ENCODE results near the gene ABI2. TPM values are rescaled to one million over a fixed set of nuclear protein-coding genes. Genes with fewer than 3 reads are reported as not detected.

The ABI2 gene
- total RNA-seq, 3 donors from 2014 or later (not counting 1 experiment from before 2014, with no cell fraction given): 20.7 to 23.6 (median 21.0) TPM

DNA sequence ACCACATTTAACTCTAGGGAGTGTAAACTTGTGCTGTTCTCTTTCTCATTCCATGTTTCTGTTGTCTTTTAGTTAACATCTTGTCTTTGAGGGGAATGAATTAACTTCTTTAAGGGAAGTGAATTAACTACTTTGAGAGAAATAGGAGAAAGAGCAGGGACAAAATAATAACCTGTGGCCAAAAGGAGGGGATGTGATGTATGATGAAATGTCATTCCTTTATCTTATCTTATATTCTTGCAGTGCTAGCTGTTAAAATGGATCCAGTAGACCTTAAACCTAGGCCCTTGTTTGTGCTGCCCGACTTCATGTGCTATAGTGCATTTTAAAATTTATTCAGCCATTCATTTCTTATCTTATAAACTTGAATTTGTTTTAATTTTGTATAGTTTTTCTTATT is 18.4 kb downstream of the ABI2 start:
- intact Hi-C loops (cut with micrococcal nuclease): no loop called here
- Histone ChIP-seq H3K27ac (ENCODE audit: low read length) (no peak overlapping the region), H3K27me3 (ENCODE audit: control insufficient read depth, insufficient read depth, low read length) (no peaks in the 10 kb centered on the region), H3K36me3 (ENCODE audit: control insufficient read depth, insufficient read depth, low read length) (peaks cover 2% of the 10 kb centered on the region), H3K4me3 (ENCODE audit: low read length) (no peak overlapping the region), H3K4me1 (ENCODE audit: control insufficient read depth, insufficient read depth, low read length) (no peaks in the 10 kb centered on the region), H3K9me3 (ENCODE audit: control insufficient read depth, insufficient read depth, low read length) (no peaks in the 10 kb centered on the region)
- Mint-ChIP-seq H3K9me3 (no peaks in the 10 kb centered on the region), H3K4me3 (no peak overlapping the region), H3K36me3 (no peaks in the 10 kb centered on the region), H3K4me1 (peaks cover 7 to 11% of the 10 kb centered on the region in 2 donors), H3K27me3 (ENCODE audit: low read depth in 2 of 2) (no peaks in the 10 kb centered on the region), H3K27ac (no peak overlapping the region)
- TF ChIP-seq, protein P1, sequence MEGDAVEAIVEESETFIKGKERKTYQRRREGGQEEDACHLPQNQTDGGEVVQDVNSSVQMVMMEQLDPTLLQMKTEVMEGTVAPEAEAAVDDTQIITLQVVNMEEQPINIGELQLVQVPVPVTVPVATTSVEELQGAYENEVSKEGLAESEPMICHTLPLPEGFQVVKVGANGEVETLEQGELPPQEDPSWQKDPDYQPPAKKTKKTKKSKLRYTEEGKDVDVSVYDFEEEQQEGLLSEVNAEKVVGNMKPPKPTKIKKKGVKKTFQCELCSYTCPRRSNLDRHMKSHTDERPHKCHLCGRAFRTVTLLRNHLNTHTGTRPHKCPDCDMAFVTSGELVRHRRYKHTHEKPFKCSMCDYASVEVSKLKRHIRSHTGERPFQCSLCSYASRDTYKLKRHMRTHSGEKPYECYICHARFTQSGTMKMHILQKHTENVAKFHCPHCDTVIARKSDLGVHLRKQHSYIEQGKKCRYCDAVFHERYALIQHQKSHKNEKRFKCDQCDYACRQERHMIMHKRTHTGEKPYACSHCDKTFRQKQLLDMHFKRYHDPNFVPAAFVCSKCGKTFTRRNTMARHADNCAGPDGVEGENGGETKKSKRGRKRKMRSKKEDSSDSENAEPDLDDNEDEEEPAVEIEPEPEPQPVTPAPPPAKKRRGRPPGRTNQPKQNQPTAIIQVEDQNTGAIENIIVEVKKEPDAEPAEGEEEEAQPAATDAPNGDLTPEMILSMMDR (IDR thresholded peaks at IDR 0.05): no peak
- DNase-seq (no peak), ATAC-seq (no peak)
- WGBS (ENCODE audit: insufficient coverage): 100% methylated on average over 1 of the region's 1 CpG

DNA sequence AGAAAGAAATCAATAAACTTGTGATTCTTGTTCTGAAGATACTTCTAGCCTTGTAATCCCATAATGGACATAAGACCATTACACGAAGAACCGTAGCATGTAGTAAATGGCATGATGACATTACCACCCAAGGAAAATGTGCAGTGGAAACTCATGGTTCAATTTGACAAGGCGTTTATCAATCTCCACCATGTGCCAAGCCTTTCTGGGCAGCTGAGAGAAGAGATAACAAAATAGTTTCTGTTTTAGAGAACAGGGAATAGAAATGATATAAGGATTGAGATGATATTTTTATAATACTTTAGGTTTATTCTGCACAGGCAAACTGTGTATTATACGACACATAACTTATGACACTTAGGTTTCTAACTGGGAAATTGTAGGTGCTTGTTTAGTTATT is 19.2 kb downstream of the ABI2 start:
- H3K36me3 Mint-ChIP-seq: no peaks in the 10 kb centered on the region
- no peaks in the 10 kb centered on the region for H3K9me3 Mint-ChIP-seq
- H3K36me3 ChIP-seq (ENCODE audit: control insufficient read depth, insufficient read depth, low read length): peaks cover 2% of the 10 kb centered on the region
- intact Hi-C loops (cut with micrococcal nuclease): no loop called here
- no peak overlapping the region for H3K4me3 Mint-ChIP-seq
- H3K27me3 ChIP-seq (ENCODE audit: control insufficient read depth, insufficient read depth, low read length): no peaks in the 10 kb centered on the region
- H3K4me3 ChIP-seq (ENCODE audit: low read length): no peak overlapping the region
- H3K9me3 ChIP-seq (ENCODE audit: control insufficient read depth, insufficient read depth, low read length): no peaks in the 10 kb centered on the region
- H3K27ac Mint-ChIP-seq: no peak overlapping the region
- H3K4me1 Mint-ChIP-seq: peaks cover 7 to 11% of the 10 kb centered on the region in 2 donors
- H3K4me1 ChIP-seq (ENCODE audit: control insufficient read depth, insufficient read depth, low read length): no peaks in the 10 kb centered on the region
- TF ChIP-seq, protein P1 (IDR thresholded peaks at IDR 0.05): no peak
- no peaks in the 10 kb centered on the region for H3K27me3 Mint-ChIP-seq (ENCODE audit: low read depth in 2 of 2)
- DNase-seq (no peak), ATAC-seq (no peak)
- 77% methylated on average over 4 of the region's 4 CpGs for WGBS (ENCODE audit: insufficient coverage)
- H3K27ac ChIP-seq (ENCODE audit: low read length): no peak overlapping the region

GRCh38 chr2:203352604-203353255 is 24.5 kb downstream of the ABI2 start:
- TF ChIP-seq, protein P1 (IDR thresholded peaks at IDR 0.05): no peak
- no peak overlapping the region for H3K27ac Mint-ChIP-seq
- DNase-seq (no peak), ATAC-seq (no peak)
- 83% methylated on average over 1 of the region's 5 CpGs for WGBS (ENCODE audit: insufficient coverage)
- intact Hi-C loops (cut with micrococcal nuclease): no loop called here
- Histone ChIP-seq H3K4me3 (ENCODE audit: low read length) (no peak overlapping the region), H3K27me3 (ENCODE audit: control insufficient read depth, insufficient read depth, low read length) (no peaks in the 10 kb centered on the region), H3K4me1 (ENCODE audit: control insufficient read depth, insufficient read depth, low read length) (no peaks in the 10 kb centered on the region), H3K36me3 (ENCODE audit: control insufficient read depth, insufficient read depth, low read length) (no peaks in the 10 kb centered on the region), H3K9me3 (ENCODE audit: control insufficient read depth, insufficient read depth, low read length) (no peaks in the 10 kb centered on the region), H3K27ac (ENCODE audit: low read length) (no peak overlapping the region)
- H3K4me3 Mint-ChIP-seq: no peak overlapping the region
- peaks cover 0 to 5% of the 10 kb centered on the region in 2 donors for H3K4me1 Mint-ChIP-seq
- no peaks in the 10 kb centered on the region for H3K27me3 Mint-ChIP-seq (ENCODE audit: low read depth in 2 of 2)
- no peaks in the 10 kb centered on the region for H3K9me3 Mint-ChIP-seq
- no peaks in the 10 kb centered on the region for H3K36me3 Mint-ChIP-seq

DNA sequence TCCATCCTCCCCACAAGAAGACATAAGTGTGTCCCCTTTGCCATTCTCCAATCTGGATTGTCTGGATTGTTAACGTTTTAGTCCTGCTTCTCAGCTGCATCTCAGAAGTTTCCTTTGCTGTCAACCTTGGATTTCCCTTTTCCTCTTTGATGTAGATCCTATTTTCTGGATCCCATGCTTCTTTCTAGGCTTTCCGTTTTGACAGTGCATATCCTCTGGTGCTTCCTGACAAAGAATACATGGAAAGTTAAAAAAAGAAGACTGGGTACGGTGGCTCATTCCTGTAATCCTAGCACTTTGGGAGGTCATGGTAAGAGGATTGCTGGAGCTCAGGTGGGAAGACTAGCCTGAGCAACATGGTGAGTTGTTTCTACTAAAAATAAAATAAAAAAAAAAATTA is 26.8 kb downstream of the ABI2 start:
- no peaks in the 10 kb centered on the region for H3K36me3 ChIP-seq (ENCODE audit: control insufficient read depth, insufficient read depth, low read length)

More for the DNA sequence above, 26.8 kb downstream of the ABI2 start:
- H3K4me1 ChIP-seq (ENCODE audit: control insufficient read depth, insufficient read depth, low read length): no peaks in the 10 kb centered on the region
- no peaks in the 10 kb centered on the region for H3K36me3 Mint-ChIP-seq
- no peak overlapping the region for H3K27ac ChIP-seq (ENCODE audit: low read length)
- no peaks in the 10 kb centered on the region for H3K9me3 ChIP-seq (ENCODE audit: control insufficient read depth, insufficient read depth, low read length)
- WGBS (ENCODE audit: insufficient coverage): 96% methylated on average over 3 of the region's 3 CpGs
- H3K27me3 Mint-ChIP-seq (ENCODE audit: low read depth in 2 of 2): no peaks in the 10 kb centered on the region
- no peaks in the 10 kb centered on the region for H3K9me3 Mint-ChIP-seq
- H3K27ac Mint-ChIP-seq: no peak overlapping the region
- TF ChIP-seq, protein P1 (IDR thresholded peaks at IDR 0.05): no peak
- H3K27me3 ChIP-seq (ENCODE audit: control insufficient read depth, insufficient read depth, low read length): no peaks in the 10 kb centered on the region
- ATAC-seq (no peak), DNase-seq (no peak)
- intact Hi-C loops (cut with micrococcal nuclease): no loop called here
- peaks cover 0 to 5% of the 10 kb centered on the region in 2 donors for H3K4me1 Mint-ChIP-seq
- no peak overlapping the region for H3K4me3 ChIP-seq (ENCODE audit: low read length)
- H3K4me3 Mint-ChIP-seq: no peak overlapping the region

Measured in natural killer cell (primary cell).